CD8-positive, alpha-beta memory T cell (primary cell): ENCODE measurements around the gene CHID1. TPM values are rescaled to one million over a fixed set of nuclear protein-coding genes. Genes with fewer than 3 reads are reported as not detected.

Experiments
- CTCF ChIA-PET: fragments of 350-600 bp; sonication (Branson Sonifier 250); formaldehyde crosslinking; loops from one replicate; lab custom pipeline; 2021; ENCODE audit warnings: antibody characterized with exemption; lab: Charles Lee
- POLR2A ChIA-PET: fragments of 350-600 bp; sonication (Branson Sonifier 250); formaldehyde crosslinking; loops from one replicate; lab custom pipeline; 2021; ENCODE audit warnings: antibody characterized with exemption; lab: Charles Lee
- DNase-seq, 5 donors: peaks; one replicate each; pipeline versions ENCODE4 v3.0.0 to v3.0.0-alpha.2; 2020 to 2022; ENCODE audit warnings: mixed read lengths in 1 of 5
- H3K27ac ChIP-seq: one replicate; pipeline ENCODE4 v1.7.0; 2013; ENCODE audit warnings: low read depth, mild to moderate bottlenecking, low read length, moderate library complexity
- H3K27me3 ChIP-seq: 2 replicates; pipeline ENCODE4 v1.7.0; 2013; ENCODE audit warnings: low read length, mild to moderate bottlenecking; ENCODE audit not compliant: insufficient read depth, poor library complexity, severe bottlenecking
- H3K36me3 ChIP-seq: 2 replicates; pipeline ENCODE4 v1.7.0; 2013; ENCODE audit warnings: mild to moderate bottlenecking, low read length, moderate library complexity; ENCODE audit not compliant: insufficient read depth
- H3K4me1 ChIP-seq: 2 replicates; pipeline ENCODE4 v1.7.0; 2013; ENCODE audit warnings: mild to moderate bottlenecking, low read length, moderate library complexity; ENCODE audit not compliant: insufficient read depth
- H3K4me3 ChIP-seq: 2 replicates; pipeline ENCODE4 v1.7.0; 2013; ENCODE audit warnings: mild to moderate bottlenecking, low read length
- H3K9me3 ChIP-seq: 2 replicates; pipeline ENCODE4 v1.7.0; 2013; ENCODE audit warnings: mild to moderate bottlenecking, low read length
- H3K27ac Mint-ChIP-seq, 8 donors: one replicate each; pipeline ENCODE4 v1.8.0; 2020 to 2021; ENCODE audit warnings: mixed read lengths in 8 of 8, mild to moderate bottlenecking in 6 of 8, inconsistent platforms in 3 of 8, moderate library complexity in 3 of 8
- H3K27me3 Mint-ChIP-seq, 2 donors: one replicate each; pipeline ENCODE4 v1.8.0; 2020 to 2021; ENCODE audit warnings: mixed read lengths in 2 of 2, mild to moderate bottlenecking in 1 of 2, moderate library complexity in 1 of 2
- H3K36me3 Mint-ChIP-seq, 3 donors: one replicate each; pipeline ENCODE4 v1.8.0; 2020 to 2021; ENCODE audit warnings: mixed read lengths in 3 of 3, inconsistent platforms in 1 of 3, mild to moderate bottlenecking in 1 of 3
- H3K4me1 Mint-ChIP-seq, 3 donors: one replicate each; pipeline ENCODE4 v1.8.0; 2020 to 2021; ENCODE audit warnings: mixed read lengths in 3 of 3, inconsistent platforms in 1 of 3, mild to moderate bottlenecking in 1 of 3
- H3K4me3 Mint-ChIP-seq, 7 donors: one replicate each; pipeline ENCODE4 v1.8.0; 2020 to 2021; ENCODE audit warnings: mixed read lengths in 7 of 7, mild to moderate bottlenecking in 6 of 7, moderate library complexity in 4 of 7, inconsistent platforms in 2 of 7
- H3K9me3 Mint-ChIP-seq, 5 donors: one replicate each; pipeline ENCODE4 v1.8.0; 2020 to 2022; ENCODE audit warnings: mixed read lengths in 5 of 5, mild to moderate bottlenecking in 3 of 5, moderate library complexity in 2 of 5, inconsistent platforms in 1 of 5
- polyA plus RNA-seq: library from polyadenylated mRNA; unstranded; fragments of 300-500 nt; fragmentation: Illumina TruSeq; gene quantifications from one replicate; pipeline ENCODE4 v1.2.3, GENCODE V29; 2021
- total RNA-seq, 2 experiments: library from RNA; stranded (reverse); gene quantifications; one replicate each; pipeline ENCODE4 v1.2.3, GENCODE V29; 2021

The CHID1 gene
- total and polyA plus RNA-seq, 3 experiments from 2014 or later: 57.1 to 94.1 (median 87.2) TPM

DNA sequence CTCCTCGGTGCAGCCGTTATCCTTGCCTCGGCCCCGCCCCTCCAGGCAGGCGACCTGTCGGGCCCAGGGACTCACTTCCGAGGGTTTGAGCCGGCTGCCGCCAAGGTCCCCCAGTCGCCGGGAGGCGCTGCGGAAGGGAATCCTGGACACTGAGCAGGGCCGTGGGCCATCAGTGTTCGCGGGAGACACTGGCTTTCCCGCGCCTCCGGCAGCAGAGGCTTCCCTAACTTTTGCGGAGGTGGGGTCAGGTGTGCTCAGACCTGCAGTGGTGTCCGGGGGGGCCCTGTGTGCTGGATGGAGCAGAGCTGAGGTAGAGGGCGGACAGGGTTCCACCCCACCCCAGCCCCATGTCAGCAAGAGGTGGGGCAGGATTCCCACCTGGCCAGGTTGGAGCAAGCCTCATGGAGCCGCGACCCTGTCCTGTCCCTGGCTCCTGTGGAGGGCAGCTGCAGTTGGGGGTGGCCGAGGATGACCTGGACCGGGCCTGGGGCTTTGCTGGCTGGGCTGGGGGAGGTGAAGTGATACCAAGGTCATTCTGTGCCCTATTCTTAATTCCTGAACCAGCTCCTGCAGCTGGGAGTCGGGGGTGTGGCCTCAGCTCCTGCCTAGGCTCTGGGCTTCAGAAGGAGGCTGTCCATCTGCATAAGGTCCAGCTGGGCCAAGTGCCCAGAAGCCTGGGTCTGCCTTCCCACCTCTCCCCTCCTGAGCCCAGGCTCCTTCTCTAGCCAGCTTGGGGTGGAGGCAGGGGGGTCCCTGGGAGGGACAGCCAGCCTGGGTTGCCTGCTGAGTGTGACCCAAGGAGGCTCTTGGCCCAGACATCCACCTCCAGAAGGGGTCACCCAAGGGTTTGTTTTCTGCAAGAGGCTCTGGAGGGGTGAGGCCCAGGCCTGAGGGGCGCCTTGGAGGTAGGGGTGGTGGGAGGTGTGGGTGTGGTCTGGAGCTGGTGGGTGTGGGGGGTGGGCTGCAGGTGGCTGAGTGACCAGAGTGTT lies 59.5 kb downstream of the CHID1 start:
- Mint-ChIP-seq H3K27ac (no peak overlapping the region), H3K36me3 (no peaks in the 10 kb centered on the region), H3K9me3 (no peaks in the 10 kb centered on the region), H3K4me3 (peak overlapping the region in 1 of 7 donors; percentile 23), H3K27me3 (peaks cover 2 to 4% of the 10 kb centered on the region in 2 donors), H3K4me1 (peaks cover 0 to 12% (median 4%) of the 10 kb centered on the region in 3 donors)
- CTCF ChIA-PET: no interaction called here
- Histone ChIP-seq H3K27ac (no peak overlapping the region), H3K36me3 (no peaks in the 10 kb centered on the region), H3K9me3 (no peaks in the 10 kb centered on the region), H3K4me3 (no peak overlapping the region), H3K4me1 (peaks cover 10% of the 10 kb centered on the region), H3K27me3 (peaks cover 8% of the 10 kb centered on the region)
- DNase-seq: no peak
- POLR2A ChIA-PET: interaction anchor here (0.6 kb wide), 1 partner anchor 252 kb away, joined by 3 read pairs; no protein-coding TSS in a partner anchor

DNA sequence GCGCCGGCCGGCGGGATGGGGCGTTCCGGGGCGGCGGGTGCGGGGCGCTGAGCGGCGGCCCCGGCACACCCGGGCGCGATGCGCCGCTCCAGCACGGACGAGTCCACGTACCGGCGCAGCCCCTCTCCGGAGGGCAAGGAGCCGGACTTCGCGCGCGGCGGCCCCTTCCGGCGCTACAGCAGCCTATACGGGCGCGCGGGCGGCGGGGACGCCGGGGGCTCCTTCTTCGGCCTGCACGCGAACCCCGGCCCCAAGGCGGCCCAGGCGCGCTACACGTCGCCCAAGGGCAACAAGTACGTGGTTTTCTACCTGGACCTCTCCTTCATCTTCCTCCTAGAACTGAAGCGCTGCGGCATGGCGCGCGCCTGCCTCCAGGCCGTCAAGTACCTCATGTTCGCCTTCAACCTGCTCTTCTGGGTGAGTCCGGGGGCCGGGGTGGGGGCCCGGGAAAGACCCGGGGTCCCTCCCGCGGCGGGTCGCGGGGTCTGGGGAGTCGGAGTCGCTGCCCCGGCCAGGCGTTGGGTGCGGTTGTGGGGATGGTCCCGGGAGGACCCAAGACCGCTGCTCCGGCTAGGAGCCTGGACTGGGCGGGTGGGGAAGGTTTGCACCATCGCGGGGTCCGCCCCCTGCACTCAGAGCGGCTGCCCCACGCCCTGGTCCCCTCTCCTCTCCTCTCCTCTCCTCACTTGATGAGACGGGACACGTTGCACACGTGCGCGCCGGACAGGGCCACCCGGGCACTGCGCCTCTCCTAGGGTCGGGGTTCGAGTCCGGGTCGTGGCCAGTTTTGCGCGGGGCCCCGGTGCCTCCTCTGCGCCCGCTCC lies 60.4 kb downstream of the CHID1 start:
- ChIA-PET CTCF (interaction anchor here (5.4 kb wide), 1 partner anchor 203 kb away, joined by 48 read pairs; no protein-coding TSS in a partner anchor), POLR2A (no interaction called here)
- Mint-ChIP-seq H3K4me3 (peak overlapping the region in 6 of 7 donors; percentile 38 to 82 (median 66)), H3K27me3 (peaks cover 2 to 4% of the 10 kb centered on the region in 2 donors), H3K4me1 (peaks cover 0 to 11% (median 4%) of the 10 kb centered on the region in 3 donors), H3K36me3 (no peaks in the 10 kb centered on the region), H3K9me3 (no peaks in the 10 kb centered on the region), H3K27ac (no peak overlapping the region)
- Histone ChIP-seq H3K27ac (no peak overlapping the region), H3K36me3 (no peaks in the 10 kb centered on the region), H3K4me3 (no peak overlapping the region), H3K9me3 (no peaks in the 10 kb centered on the region), H3K4me1 (peaks cover 10% of the 10 kb centered on the region), H3K27me3 (peaks cover 8% of the 10 kb centered on the region)
- DNase-seq: no peak

DNA sequence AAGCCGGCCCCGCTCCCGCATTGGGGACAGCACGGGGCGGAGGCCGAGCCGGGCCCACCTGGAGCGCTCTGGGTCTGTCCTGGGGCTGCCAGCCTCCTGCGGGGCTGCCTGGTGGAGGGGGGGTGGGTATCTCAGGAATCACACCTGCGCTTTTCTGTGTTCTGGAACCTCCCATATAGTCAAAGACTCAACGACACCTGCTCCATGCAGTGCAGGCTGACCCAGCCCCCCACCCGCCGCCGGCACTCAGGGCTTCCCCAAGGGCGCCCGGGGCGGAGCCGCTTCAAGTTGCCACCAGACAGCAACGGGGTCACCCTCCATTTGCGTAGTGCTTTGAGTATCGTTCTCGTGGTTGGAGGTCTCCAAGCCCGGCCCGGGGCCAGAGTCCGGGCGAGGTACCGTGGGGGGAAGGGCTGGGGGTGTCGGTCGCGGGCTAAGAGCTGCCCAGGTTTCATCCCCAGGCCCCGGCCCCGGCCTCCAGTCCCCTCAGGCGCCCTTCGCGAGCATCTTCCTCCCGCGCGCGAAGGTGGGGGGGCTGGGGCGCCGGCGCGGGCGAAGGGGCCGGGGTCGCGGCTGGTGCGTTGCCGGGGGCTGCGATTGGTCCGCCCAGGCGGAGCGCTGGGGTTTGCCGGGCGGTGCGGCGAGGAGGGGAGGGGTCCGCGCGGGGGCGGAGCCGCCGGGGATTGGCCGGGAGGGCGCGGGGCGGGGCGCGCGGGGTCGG lies 61.3 kb downstream of the CHID1 start:
- no peak overlapping the region for H3K27ac Mint-ChIP-seq
- ChIA-PET CTCF (interaction anchor here (0.7 to 5.4 kb wide), 7 partner anchors 10 to 203 kb away, joined by 3 to 48 read pairs (median 4); no protein-coding TSS in a partner anchor), POLR2A (no interaction called here)
- peaks cover 2 to 4% of the 10 kb centered on the region in 2 donors for H3K27me3 Mint-ChIP-seq
- DNase-seq: peak in 1 of 5 donors; percentile 28
- peak overlapping the region; percentile 34 to 78 (median 58) for H3K4me3 Mint-ChIP-seq
- H3K4me1 Mint-ChIP-seq: peaks cover 0 to 11% (median 4%) of the 10 kb centered on the region in 3 donors
- H3K9me3 Mint-ChIP-seq: no peaks in the 10 kb centered on the region
- Histone ChIP-seq H3K27ac (no peak overlapping the region), H3K9me3 (no peaks in the 10 kb centered on the region), H3K4me3 (no peak overlapping the region), H3K27me3 (peaks cover 8% of the 10 kb centered on the region), H3K36me3 (no peaks in the 10 kb centered on the region), H3K4me1 (peaks cover 17% of the 10 kb centered on the region)
- no peaks in the 10 kb centered on the region for H3K36me3 Mint-ChIP-seq

DNA sequence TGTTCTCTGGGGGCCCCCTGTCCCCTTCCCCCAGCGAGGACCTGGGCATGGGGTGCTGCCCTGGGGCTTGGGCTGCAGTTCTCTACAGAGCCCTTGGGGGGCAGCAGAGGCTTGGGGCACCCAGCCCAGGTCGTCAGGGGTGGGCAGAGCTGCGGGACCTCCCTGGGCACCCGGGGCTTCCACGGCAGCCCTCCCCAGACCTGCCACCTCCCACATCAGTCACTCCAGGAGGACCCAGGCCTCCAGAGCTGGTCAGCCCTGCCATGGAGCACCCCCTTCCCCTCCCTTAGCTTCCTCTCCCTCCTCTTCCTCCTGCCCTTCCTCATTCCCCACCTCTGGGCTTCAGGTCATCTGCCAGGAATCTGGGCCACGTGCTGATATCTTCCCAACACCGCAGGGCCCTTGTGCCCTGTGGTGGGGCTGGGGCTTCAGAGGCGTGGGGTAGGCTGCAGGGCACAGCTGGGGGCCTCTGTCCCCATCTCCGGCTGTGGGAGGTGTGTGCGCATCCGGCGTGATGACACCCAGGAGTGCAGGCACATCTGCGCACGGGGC lies 62.2 kb downstream of the CHID1 start:
- no peak overlapping the region for H3K4me3 ChIP-seq
- POLR2A ChIA-PET: interaction anchor here (0.5 kb wide), 1 partner anchor 8 kb away, joined by 4 read pairs; no protein-coding TSS in a partner anchor
- peak overlapping the region; percentile 32 to 86 (median 58) for H3K4me3 Mint-ChIP-seq

DNA sequence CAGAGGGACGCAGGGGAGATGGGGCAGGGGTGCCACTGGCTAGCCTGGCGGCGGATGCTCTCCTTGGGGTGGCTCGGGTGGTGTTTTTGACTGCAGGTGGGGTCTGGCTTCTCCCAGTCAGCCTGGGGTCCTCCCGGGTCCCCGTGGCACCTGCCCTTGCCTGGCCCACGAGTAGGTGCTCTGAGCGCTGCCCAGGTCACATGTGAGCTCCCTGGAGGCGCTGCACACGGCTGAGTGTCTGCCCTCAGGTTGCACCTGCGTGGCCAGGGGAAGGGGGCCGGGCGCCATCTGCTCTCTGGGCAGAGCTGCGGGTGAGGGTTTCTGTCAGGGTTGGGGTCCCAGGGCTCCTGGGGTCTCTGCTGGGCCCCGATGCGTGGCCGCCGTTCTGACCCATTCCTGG lies 62.7 kb downstream of the CHID1 start:
- Histone ChIP-seq H3K4me3 (no peak overlapping the region), H3K27ac (no peak overlapping the region), H3K36me3 (no peaks in the 10 kb centered on the region), H3K27me3 (peaks cover 8% of the 10 kb centered on the region), H3K4me1 (peaks cover 25% of the 10 kb centered on the region), H3K9me3 (no peaks in the 10 kb centered on the region)
- ChIA-PET POLR2A (interaction anchor here (0.5 kb wide), 1 partner anchor 9 kb away, joined by 4 read pairs; no protein-coding TSS in a partner anchor), CTCF (interaction anchor here (0.9 to 5.4 kb wide), 6 partner anchors 16 to 205 kb away, joined by 3 to 48 read pairs (median 5); no protein-coding TSS in a partner anchor)
- peaks cover 5 to 8% of the 10 kb centered on the region in 2 donors for H3K27me3 Mint-ChIP-seq
- no peak overlapping the region for H3K27ac Mint-ChIP-seq
- no peaks in the 10 kb centered on the region for H3K36me3 Mint-ChIP-seq
- no peaks in the 10 kb centered on the region for H3K9me3 Mint-ChIP-seq
- H3K4me3 Mint-ChIP-seq: peak overlapping the region in 1 of 7 donors; percentile 45
- H3K4me1 Mint-ChIP-seq: peaks cover 0 to 22% (median 7%) of the 10 kb centered on the region in 3 donors
- no peak for DNase-seq

More for the DNA sequence above, 62.2 kb downstream of the CHID1 start:
- no peaks in the 10 kb centered on the region for H3K9me3 ChIP-seq
- Mint-ChIP-seq H3K27ac (no peak overlapping the region), H3K4me1 (peaks cover 0 to 19% (median 6%) of the 10 kb centered on the region in 3 donors), H3K9me3 (no peaks in the 10 kb centered on the region), H3K27me3 (peaks cover 3 to 6% of the 10 kb centered on the region in 2 donors), H3K36me3 (no peaks in the 10 kb centered on the region)
- peaks cover 23% of the 10 kb centered on the region for H3K4me1 ChIP-seq
- no peaks in the 10 kb centered on the region for H3K36me3 ChIP-seq
- peaks cover 8% of the 10 kb centered on the region for H3K27me3 ChIP-seq
- no peak overlapping the region for H3K27ac ChIP-seq
- CTCF ChIA-PET: interaction anchor here (0.7 to 5.4 kb wide), 9 partner anchors 9 to 204 kb away, joined by 3 to 48 read pairs (median 4); no protein-coding TSS in a partner anchor
- peak; percentile 59 to 77 (median 60) for DNase-seq

DNA sequence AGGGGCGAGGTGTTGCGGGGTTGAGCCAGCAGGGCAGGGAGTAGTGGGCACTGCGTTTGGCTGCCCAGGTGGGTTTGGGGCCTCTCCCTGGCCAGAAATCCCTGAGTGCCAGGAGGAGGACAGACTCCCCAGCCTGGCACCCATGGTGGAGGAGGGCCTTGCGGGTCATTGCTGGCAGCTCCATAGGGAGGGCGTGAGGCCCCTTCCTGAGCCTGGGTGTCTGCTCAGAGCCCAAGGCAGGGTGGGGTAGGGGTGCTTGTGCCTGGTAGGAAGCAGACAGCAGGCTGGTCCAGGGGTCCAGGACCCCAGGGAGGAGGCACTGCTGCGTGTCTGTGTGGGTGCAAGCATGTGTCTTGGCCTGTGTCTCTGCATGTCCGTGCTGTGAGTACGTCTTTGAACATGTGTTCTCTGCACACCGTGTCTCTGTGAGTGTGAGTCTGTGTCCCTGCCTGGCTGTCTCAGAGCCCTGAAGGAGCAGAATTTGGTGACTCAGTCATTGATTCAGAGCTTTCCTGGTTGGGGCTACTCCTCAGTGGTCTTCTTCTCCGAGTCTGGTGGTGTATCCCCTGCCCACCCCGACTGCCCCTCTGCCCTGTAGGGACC lies 64.0 kb downstream of the CHID1 start:
- H3K27ac Mint-ChIP-seq: no peak overlapping the region
- H3K27ac ChIP-seq: no peak overlapping the region
- H3K27me3 ChIP-seq: peaks cover 8% of the 10 kb centered on the region
- no peak overlapping the region for H3K4me3 ChIP-seq
- peaks cover 26% of the 10 kb centered on the region for H3K4me1 ChIP-seq
- H3K36me3 Mint-ChIP-seq: peaks cover 0 to 3% (median 0%) of the 10 kb centered on the region in 3 donors
- no peaks in the 10 kb centered on the region for H3K36me3 ChIP-seq
- peak overlapping the region in 1 of 7 donors; percentile 60 for H3K4me3 Mint-ChIP-seq
- DNase-seq: no peak
- POLR2A ChIA-PET: interaction anchor here (0.7 kb wide), 1 partner anchor 27 kb away, joined by 3 read pairs; the partner anchor contains the start of gene PNPLA2
- no peaks in the 10 kb centered on the region for H3K9me3 ChIP-seq
- CTCF ChIA-PET: interaction anchor here (0.8 to 5.4 kb wide), 4 partner anchors 15 to 206 kb away, joined by 3 to 48 read pairs (median 4); no protein-coding TSS in a partner anchor
- H3K4me1 Mint-ChIP-seq: peaks cover 0 to 24% (median 7%) of the 10 kb centered on the region in 3 donors
- H3K9me3 Mint-ChIP-seq: no peaks in the 10 kb centered on the region
- H3K27me3 Mint-ChIP-seq: peaks cover 5 to 8% of the 10 kb centered on the region in 2 donors
